GM18520 (cell line): ENCODE measurements around the gene ACRBP.
A peak's percentile ranks its signal among the peaks of the same experiment; 100 is the strongest.

Source experiments
- ATAC-seq: cut with Tn5 transposase; IDR thresholded peaks from one replicate; pipeline ENCODE4 v1.9.1; 2021; ENCODE audit not compliant: unreplicated experiment

The ACRBP gene

GRCh38 chr12:6647083-6647604 is at the start of gene ACRBP:
TSS of gene ACRBP (minus strand) at chr12:6647432. CDS start at chr12:6647366, 66 bp downstream.
- ATAC-seq, result no peak

GRCh38 chr12:6695313-6696045 is 48.2 kb upstream of the ACRBP start:
- ATAC-seq, result no peak

- ATAC-seq, result no peak
Observed at GRCh38 chr12:6694701-6695100, 47.5 kb upstream of the ACRBP start.

- ATAC-seq, result no peak
Observed at GRCh38 chr12:6693832-6694355, 46.7 kb upstream of the ACRBP start.

GRCh38 chr12:6692888-6693287 is 45.7 kb upstream of the ACRBP start:
- ATAC-seq, result no peak

- no peak for ATAC-seq
Observed at GRCh38 chr12:6691473-6691872, 44.2 kb upstream of the ACRBP start.

GRCh38 chr12:6688999-6689882 is 42.0 kb upstream of the ACRBP start, which contains the start of gene ZNF384:
TSS of gene ZNF384 (minus strand) at chr12:6689375. CDS start at chr12:6679520, 9,855 bp downstream.
- ATAC-seq, result peak; percentile 88

GRCh38 chr12:6688543-6688998 is 41.3 kb upstream of the ACRBP start:
- no peak for ATAC-seq

- no peak for ATAC-seq
Observed at GRCh38 chr12:6685814-6686213, 38.6 kb upstream of the ACRBP start.

- no peak for ATAC-seq
Observed at GRCh38 chr12:6684609-6685008, 37.4 kb upstream of the ACRBP start.

GRCh38 chr12:6676962-6677361 is 29.7 kb upstream of the ACRBP start:
- ATAC-seq, result no peak

- no peak for ATAC-seq
Observed at GRCh38 chr12:6672143-6672542, 24.9 kb upstream of the ACRBP start.

- ATAC-seq, result no peak
Observed at GRCh38 chr12:6667559-6668210, 20.5 kb upstream of the ACRBP start.

GRCh38 chr12:6666211-6666610 is 19.0 kb upstream of the ACRBP start:
- no peak for ATAC-seq

GRCh38 chr12:6664902-6665301 is 17.7 kb upstream of the ACRBP start:
- ATAC-seq, result no peak

GRCh38 chr12:6662906-6663742 is 15.9 kb upstream of the ACRBP start, which contains the start of gene ING4:
TSS of gene ING4 (minus strand) at chr12:6663119. CDS start at chr12:6663101, 18 bp downstream.
- ATAC-seq, result peak; percentile 97

GRCh38 chr12:6662602-6662905 is 15.3 kb upstream of the ACRBP start:
- ATAC-seq, result no peak

GRCh38 chr12:6653987-6654386 is 6.8 kb upstream of the ACRBP start:
- ATAC-seq, result no peak

- ATAC-seq, result no peak
Observed at GRCh38 chr12:6653342-6653741, 6.1 kb upstream of the ACRBP start.

- ATAC-seq, result no peak
Observed at GRCh38 chr12:6652391-6652790, 5.2 kb upstream of the ACRBP start.
